ENCODE data around the gene LRRC36.

Gene LRRC36

GRCh38 chr16:67391424-67392300 lies 65.0 kb downstream of the LRRC36 start:
- DNase-seq: no peak

GRCh38 chr16:67392301-67393059 lies 65.9 kb downstream of the LRRC36 start:
- DNase-seq: no peak

- peak; percentile 48 for DNase-seq
These were observed 66.6 kb downstream of the LRRC36 start, which contains the start of gene TPPP3 for GRCh38 chr16:67393111-67393787. TSS of gene TPPP3 (minus strand) at chr16:67393498. CDS start at chr16:67391111, 2,387 bp downstream.

GRCh38 chr16:67393788-67394154 lies 67.2 kb downstream of the LRRC36 start:
- no peak for DNase-seq

- no peak for DNase-seq
These were observed 67.8 kb downstream of the LRRC36 start for GRCh38 chr16:67394155-67395104.

GRCh38 chr16:67395105-67395457 lies 68.5 kb downstream of the LRRC36 start:
- DNase-seq: no peak

- DNase-seq: no peak
These were observed 69.0 kb downstream of the LRRC36 start for GRCh38 chr16:67395458-67396158.

- DNase-seq: no peak
These were observed 69.8 kb downstream of the LRRC36 start for GRCh38 chr16:67396159-67397035.

GRCh38 chr16:67397036-67397801 lies 70.6 kb downstream of the LRRC36 start:
- DNase-seq: no peak

- DNase-seq: no peak
These were observed 71.4 kb downstream of the LRRC36 start for GRCh38 chr16:67397812-67398545.

GRCh38 chr16:67398546-67399217 lies 72.1 kb downstream of the LRRC36 start:
- DNase-seq: no peak

GRCh38 chr16:67399218-67399733 lies 72.7 kb downstream of the LRRC36 start:
- no peak for DNase-seq

- DNase-seq: no peak
These were observed 73.4 kb downstream of the LRRC36 start for GRCh38 chr16:67399749-67400704.

- DNase-seq: no peak
These were observed 74.3 kb downstream of the LRRC36 start for GRCh38 chr16:67400901-67401300.

- no peak for DNase-seq
These were observed 77.5 kb downstream of the LRRC36 start for GRCh38 chr16:67403976-67404555.

- no peak for DNase-seq
These were observed 78.2 kb downstream of the LRRC36 start for GRCh38 chr16:67404740-67405226.

All from NCI-H1048 (cell line).